Fibroblast of skin of right biceps (primary cell): ENCODE results near the gene DYRK3.

Experiments
- DNase-seq: peaks from one replicate; pipeline ENCODE4 v3.0.0-alpha.2; 2013

Gene DYRK3

GRCh38 chr1:206684478-206685333, 49.4 kb downstream of the DYRK3 start, which contains the start of gene MAPKAPK2:
Gene MAPKAPK2 (plus strand): TSS chr1:206684905. CDS start chr1:206685230, 325 bp downstream.
- DNase-seq: peak; percentile 80

GRCh38 chr1:206685334-206685768, 50.0 kb downstream of the DYRK3 start:
- no peak for DNase-seq

GRCh38 chr1:206685769-206686477, 50.6 kb downstream of the DYRK3 start:
- peak; percentile 83 for DNase-seq

- no peak for DNase-seq
Observed at GRCh38 chr1:206686478-206687249, 51.3 kb downstream of the DYRK3 start.

- DNase-seq: no peak
Observed at GRCh38 chr1:206687251-206687914, 52.0 kb downstream of the DYRK3 start.

- peak; percentile 39 for DNase-seq
Observed at GRCh38 chr1:206687915-206688442, 52.6 kb downstream of the DYRK3 start.

GRCh38 chr1:206690516-206690915, 55.2 kb downstream of the DYRK3 start:
- DNase-seq: no peak

- DNase-seq: no peak
Observed at GRCh38 chr1:206691604-206692003, 56.3 kb downstream of the DYRK3 start.

GRCh38 chr1:206693029-206693428, 57.7 kb downstream of the DYRK3 start:
- peak; percentile 80 for DNase-seq

- DNase-seq: no peak
Observed at GRCh38 chr1:206693592-206693991, 58.3 kb downstream of the DYRK3 start.

GRCh38 chr1:206694171-206695124, 59.1 kb downstream of the DYRK3 start:
- no peak for DNase-seq

- DNase-seq: no peak
Observed at GRCh38 chr1:206695733-206696132, 60.4 kb downstream of the DYRK3 start.

GRCh38 chr1:206696812-206697585, 61.7 kb downstream of the DYRK3 start:
- no peak for DNase-seq

- DNase-seq: no peak
Observed at GRCh38 chr1:206698011-206698410, 62.7 kb downstream of the DYRK3 start.
